ENCODE results near the gene C1orf35.

- TF ChIP-seq POLR2AphosphoS5 (IDR thresholded peaks at IDR 0.05): no peak
- TF ChIP-seq, protein P1, sequence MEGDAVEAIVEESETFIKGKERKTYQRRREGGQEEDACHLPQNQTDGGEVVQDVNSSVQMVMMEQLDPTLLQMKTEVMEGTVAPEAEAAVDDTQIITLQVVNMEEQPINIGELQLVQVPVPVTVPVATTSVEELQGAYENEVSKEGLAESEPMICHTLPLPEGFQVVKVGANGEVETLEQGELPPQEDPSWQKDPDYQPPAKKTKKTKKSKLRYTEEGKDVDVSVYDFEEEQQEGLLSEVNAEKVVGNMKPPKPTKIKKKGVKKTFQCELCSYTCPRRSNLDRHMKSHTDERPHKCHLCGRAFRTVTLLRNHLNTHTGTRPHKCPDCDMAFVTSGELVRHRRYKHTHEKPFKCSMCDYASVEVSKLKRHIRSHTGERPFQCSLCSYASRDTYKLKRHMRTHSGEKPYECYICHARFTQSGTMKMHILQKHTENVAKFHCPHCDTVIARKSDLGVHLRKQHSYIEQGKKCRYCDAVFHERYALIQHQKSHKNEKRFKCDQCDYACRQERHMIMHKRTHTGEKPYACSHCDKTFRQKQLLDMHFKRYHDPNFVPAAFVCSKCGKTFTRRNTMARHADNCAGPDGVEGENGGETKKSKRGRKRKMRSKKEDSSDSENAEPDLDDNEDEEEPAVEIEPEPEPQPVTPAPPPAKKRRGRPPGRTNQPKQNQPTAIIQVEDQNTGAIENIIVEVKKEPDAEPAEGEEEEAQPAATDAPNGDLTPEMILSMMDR (IDR thresholded peaks at IDR 0.05): no peak
Measured at GRCh38 chr1:228094432-228095016, 8.6 kb downstream of the C1orf35 start.
